ENCODE results near the gene TRIO.

The TRIO gene

GRCh38 chr5:14297697-14298096 is 154.6 kb downstream of the TRIO start:
- DNase-seq (ENCODE audit: low spot score): no peak

GRCh38 chr5:14298126-14298847 is 155.1 kb downstream of the TRIO start:
- no peak for DNase-seq (ENCODE audit: low spot score)

GRCh38 chr5:14299666-14300065 is 156.5 kb downstream of the TRIO start:
- DNase-seq (ENCODE audit: low spot score): no peak

- no peak for DNase-seq (ENCODE audit: low spot score)
Observed at GRCh38 chr5:14301186-14301585, 158.0 kb downstream of the TRIO start.

GRCh38 chr5:14302330-14302729 is 159.2 kb downstream of the TRIO start:
- DNase-seq (ENCODE audit: low spot score): no peak

GRCh38 chr5:14305045-14305444 is 161.9 kb downstream of the TRIO start:
- no peak for DNase-seq (ENCODE audit: low spot score)

GRCh38 chr5:14306329-14306815 is 163.2 kb downstream of the TRIO start:
- no peak for DNase-seq (ENCODE audit: low spot score)

- DNase-seq (ENCODE audit: low spot score): no peak
Observed at GRCh38 chr5:14308384-14309154, 165.4 kb downstream of the TRIO start.

GRCh38 chr5:14309199-14309598 is 166.1 kb downstream of the TRIO start:
- DNase-seq (ENCODE audit: low spot score): no peak

GRCh38 chr5:14309878-14310531 is 166.9 kb downstream of the TRIO start:
- no peak for DNase-seq (ENCODE audit: low spot score)

- DNase-seq (ENCODE audit: low spot score): no peak
Observed at GRCh38 chr5:14310901-14311300, 167.8 kb downstream of the TRIO start.

GRCh38 chr5:14313986-14314690 is 171.0 kb downstream of the TRIO start:
- no peak for DNase-seq (ENCODE audit: low spot score)

- no peak for DNase-seq (ENCODE audit: low spot score)
Observed at GRCh38 chr5:14316471-14316870, 173.3 kb downstream of the TRIO start.

GRCh38 chr5:14319102-14319501 is 176.0 kb downstream of the TRIO start:
- no peak for DNase-seq (ENCODE audit: low spot score)

- DNase-seq (ENCODE audit: low spot score): no peak
Observed at GRCh38 chr5:14321936-14322335, 178.8 kb downstream of the TRIO start.

- no peak for DNase-seq (ENCODE audit: low spot score)
Observed at GRCh38 chr5:14322437-14323187, 179.5 kb downstream of the TRIO start.

- no peak for DNase-seq (ENCODE audit: low spot score)
Observed at GRCh38 chr5:14323466-14323865, 180.3 kb downstream of the TRIO start.

- no peak for DNase-seq (ENCODE audit: low spot score)
Observed at GRCh38 chr5:14325369-14325768, 182.2 kb downstream of the TRIO start.

GRCh38 chr5:14326035-14326903 is 183.1 kb downstream of the TRIO start:
- DNase-seq (ENCODE audit: low spot score): no peak

GRCh38 chr5:14327624-14328023 is 184.5 kb downstream of the TRIO start:
- no peak for DNase-seq (ENCODE audit: low spot score)

All from globus pallidus (tissue), 1 donor.